Osteocyte (in vitro differentiated cells): ENCODE results near the gene DAPK2. TPM values are rescaled to one million over a fixed set of nuclear protein-coding genes. Genes with fewer than 3 reads are reported as not detected.

ENCODE experiments used
- DNase-seq: peaks from one replicate; pipeline ENCODE4 v3.0.0; 2021; ENCODE audit warnings: mixed read lengths; ENCODE audit not compliant: unreplicated experiment; ENCODE audit errors: extremely low spot score
- H3K27ac Mint-ChIP-seq: one replicate; pipeline ENCODE4 v1.8.0; 2021; ENCODE audit warnings: mild to moderate bottlenecking, mixed read lengths; ENCODE audit not compliant: unreplicated experiment
- H3K27me3 Mint-ChIP-seq: one replicate; pipeline ENCODE4 v1.8.0; 2021; ENCODE audit warnings: mixed read lengths; ENCODE audit not compliant: unreplicated experiment
- H3K36me3 Mint-ChIP-seq: one replicate; pipeline ENCODE4 v1.8.0; 2021; ENCODE audit warnings: mixed read lengths; ENCODE audit not compliant: unreplicated experiment
- H3K4me1 Mint-ChIP-seq: one replicate; pipeline ENCODE4 v1.8.0; 2021; ENCODE audit warnings: mixed read lengths; ENCODE audit not compliant: unreplicated experiment
- H3K4me3 Mint-ChIP-seq: one replicate; pipeline ENCODE4 v1.8.0; 2021; ENCODE audit warnings: mild to moderate bottlenecking, moderate library complexity, mixed read lengths; ENCODE audit not compliant: unreplicated experiment
- H3K9me3 Mint-ChIP-seq: one replicate; pipeline ENCODE4 v1.8.0; 2021; ENCODE audit warnings: mixed read lengths; ENCODE audit not compliant: unreplicated experiment
- microRNA-seq: library from miRNA; unstranded; fragments of <30 nt; microRNA quantifications from one replicate; pipeline ENCODE4 v1.1.0, GENCODE V29; 2020; ENCODE audit not compliant: unreplicated experiment
- total RNA-seq: library from RNA; stranded (reverse); gene quantifications from 2 replicates; pipeline ENCODE4 v1.2.1, GENCODE V29; 2021
- TF ChIP-seq, protein P1 (sequence below): fragments of 200-600 bp; sonication (generic); IDR thresholded peaks from 2 replicates; pipeline ENCODE4 v1.5.0; 2021; ENCODE audit warnings: antibody characterized with exemption, mild to moderate bottlenecking, moderate library complexity

DAPK2 gene
- total RNA-seq, 1 donor from 2014 or later: 17.6 TPM

DNA sequence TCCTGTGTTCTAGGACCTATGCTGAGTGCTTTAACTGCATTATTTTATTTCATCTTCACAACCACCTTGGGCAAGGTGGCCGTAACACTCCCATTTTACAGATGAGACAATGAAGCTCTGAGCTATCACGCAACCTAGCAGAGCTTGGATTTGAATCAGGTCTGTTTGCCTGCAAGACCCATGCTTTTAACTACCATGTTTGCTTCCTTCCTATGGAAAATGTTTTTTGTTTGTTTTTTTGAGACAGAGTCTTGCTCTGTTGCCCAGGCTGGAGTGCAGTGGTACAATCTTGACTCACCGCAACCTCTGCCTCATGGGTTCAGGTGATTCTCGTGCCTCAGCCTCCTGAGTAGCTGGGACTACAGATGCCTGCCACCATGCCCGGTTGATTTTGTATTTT is 187.8 kb downstream of the DAPK2 start:
- no peak overlapping the region for H3K27ac Mint-ChIP-seq
- no peak overlapping the region for H3K4me3 Mint-ChIP-seq
- DNase-seq: no peak
- H3K27me3 Mint-ChIP-seq: no peaks in the 10 kb centered on the region
- peaks cover 21% of the 10 kb centered on the region for H3K4me1 Mint-ChIP-seq
- H3K9me3 Mint-ChIP-seq: no peaks in the 10 kb centered on the region
- H3K36me3 Mint-ChIP-seq: no peaks in the 10 kb centered on the region
- TF ChIP-seq, protein P1, sequence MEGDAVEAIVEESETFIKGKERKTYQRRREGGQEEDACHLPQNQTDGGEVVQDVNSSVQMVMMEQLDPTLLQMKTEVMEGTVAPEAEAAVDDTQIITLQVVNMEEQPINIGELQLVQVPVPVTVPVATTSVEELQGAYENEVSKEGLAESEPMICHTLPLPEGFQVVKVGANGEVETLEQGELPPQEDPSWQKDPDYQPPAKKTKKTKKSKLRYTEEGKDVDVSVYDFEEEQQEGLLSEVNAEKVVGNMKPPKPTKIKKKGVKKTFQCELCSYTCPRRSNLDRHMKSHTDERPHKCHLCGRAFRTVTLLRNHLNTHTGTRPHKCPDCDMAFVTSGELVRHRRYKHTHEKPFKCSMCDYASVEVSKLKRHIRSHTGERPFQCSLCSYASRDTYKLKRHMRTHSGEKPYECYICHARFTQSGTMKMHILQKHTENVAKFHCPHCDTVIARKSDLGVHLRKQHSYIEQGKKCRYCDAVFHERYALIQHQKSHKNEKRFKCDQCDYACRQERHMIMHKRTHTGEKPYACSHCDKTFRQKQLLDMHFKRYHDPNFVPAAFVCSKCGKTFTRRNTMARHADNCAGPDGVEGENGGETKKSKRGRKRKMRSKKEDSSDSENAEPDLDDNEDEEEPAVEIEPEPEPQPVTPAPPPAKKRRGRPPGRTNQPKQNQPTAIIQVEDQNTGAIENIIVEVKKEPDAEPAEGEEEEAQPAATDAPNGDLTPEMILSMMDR: no peak

DNA sequence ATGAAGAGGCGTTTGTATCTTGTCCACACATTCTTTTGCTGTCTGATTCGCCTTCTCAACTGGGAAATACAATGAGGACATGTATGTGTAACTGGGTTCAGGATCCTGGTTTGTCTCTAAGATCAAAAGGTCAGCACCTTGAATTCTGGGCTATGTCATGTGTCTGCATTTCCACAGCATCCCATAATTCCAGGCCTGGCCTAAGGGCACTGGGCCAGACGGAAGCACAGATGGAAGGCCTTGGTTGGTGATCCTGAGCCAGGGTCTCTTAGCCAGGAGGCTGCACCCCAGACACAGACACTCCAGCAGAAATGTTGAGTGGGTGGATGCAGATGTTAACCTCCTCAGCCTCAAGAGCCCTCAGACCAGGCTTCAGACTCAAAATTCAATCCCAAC is 188.8 kb downstream of the DAPK2 start:
- no peak for DNase-seq
- no peak overlapping the region for H3K27ac Mint-ChIP-seq
- H3K9me3 Mint-ChIP-seq: no peaks in the 10 kb centered on the region
- H3K4me3 Mint-ChIP-seq: no peak overlapping the region
- no peaks in the 10 kb centered on the region for H3K27me3 Mint-ChIP-seq
- H3K4me1 Mint-ChIP-seq: peaks cover 21% of the 10 kb centered on the region
- no peaks in the 10 kb centered on the region for H3K36me3 Mint-ChIP-seq
- TF ChIP-seq, protein P1: no peak

Small RNA genes lying within 50 kb of the gene (microRNA-seq; reads per million reads assigned to microRNA genes)
- not detected for gene MIR422A

Other genes with a start within 250 kb of the DAPK2 start
- 93.3 and 100 TPM in 2 replicates for gene HERC1, start 212.5 kb downstream of the DAPK2 start, total RNA-seq
- 32.6 and 33.8 TPM in 2 replicates for gene CIAO2A, start 47.4 kb upstream of the DAPK2 start, total RNA-seq
- gene SNX1, start 49.5 kb upstream of the DAPK2 start, total RNA-seq: 101 and 106 TPM in 2 replicates
- gene SNX22, start 105.2 kb upstream of the DAPK2 start, total RNA-seq: 0.24 and 0.31 TPM in 2 replicates
- 698 and 746 TPM in 2 replicates for gene PPIB, start 116.5 kb upstream of the DAPK2 start, total RNA-seq